Activated naive CD4-positive, alpha-beta T cell treated with anti-CD3 and anti-CD28 coated beads, Interleukin-2, amount 50 U/mL, for 24 hours (primary cell): Measurements from ENCODE around the gene CST7.
"Not testable (repeated sequence)": the region's sequence is repeated elsewhere in the genome, so short reads cannot be mapped to it uniquely, and the experiment has no call there.

Source experiments
- H3K27ac Mint-ChIP-seq: one replicate; pipeline ENCODE4 v1.8.0; 2021; ENCODE audit warnings: mild to moderate bottlenecking, mixed read lengths
- H3K27me3 Mint-ChIP-seq: one replicate; pipeline ENCODE4 v1.8.0; 2021; ENCODE audit warnings: mixed read lengths
- H3K36me3 Mint-ChIP-seq: one replicate; pipeline ENCODE4 v1.8.0; 2021; ENCODE audit warnings: mixed read lengths
- H3K4me1 Mint-ChIP-seq: one replicate; pipeline ENCODE4 v1.8.0; 2021; ENCODE audit warnings: mixed read lengths
- H3K4me3 Mint-ChIP-seq: one replicate; pipeline ENCODE4 v1.8.0; 2021; ENCODE audit warnings: mild to moderate bottlenecking, mixed read lengths
- H3K9me3 Mint-ChIP-seq: one replicate; pipeline ENCODE4 v1.8.0; 2021; ENCODE audit warnings: mixed read lengths

CST7 gene

DNA sequence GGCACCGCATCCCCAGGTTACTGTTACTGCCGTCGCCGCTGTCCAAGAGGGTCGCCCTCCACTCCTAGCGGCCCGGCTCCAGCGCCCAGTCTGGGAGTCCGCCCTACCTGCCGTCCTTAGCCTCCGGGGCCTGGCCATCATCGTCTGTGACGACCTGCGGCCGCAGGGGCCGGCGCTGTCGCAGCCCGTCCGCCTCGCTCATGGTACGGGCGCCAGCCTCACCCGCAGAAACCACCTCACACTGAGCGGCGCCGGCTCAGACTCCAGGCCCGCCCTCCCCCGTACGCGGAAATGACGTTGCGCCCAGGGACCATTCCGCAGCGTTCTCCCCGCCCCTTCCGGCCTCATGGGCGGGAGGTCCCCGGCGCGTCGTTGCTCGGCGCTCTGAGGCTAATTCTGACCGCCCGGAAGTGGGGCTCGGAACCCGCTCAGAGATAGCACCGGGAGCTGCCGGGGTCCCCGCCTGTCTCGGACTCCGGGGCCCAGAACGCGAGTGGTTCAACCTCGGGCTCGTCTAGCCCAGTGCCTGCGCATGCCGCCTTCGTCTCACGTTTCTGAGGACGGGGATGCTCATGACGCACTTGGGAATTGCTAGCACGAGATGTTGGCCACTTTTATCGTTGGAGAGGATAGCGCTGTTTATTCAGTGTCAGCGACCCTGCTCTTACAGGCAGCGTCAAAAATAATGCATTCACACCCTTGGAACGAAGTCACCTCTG is 43.6 kb downstream of the CST7 start, which contains the start of gene APMAP:
TSS of gene APMAP (minus strand) at position 265 of the 719 bp plus-strand sequence. CDS start at position 202, 63 bp downstream.
- H3K9me3 Mint-ChIP-seq = no peaks in the 10 kb centered on the region
- H3K36me3 Mint-ChIP-seq = peaks cover 3% of the 10 kb centered on the region
- peaks cover 58% of the 10 kb centered on the region for H3K4me1 Mint-ChIP-seq
- H3K27ac Mint-ChIP-seq = peak within 1 kb of the TSS; percentile 95
- H3K4me3 Mint-ChIP-seq = peak within 1 kb of the TSS; percentile 99
- no peaks in the 10 kb centered on the region for H3K27me3 Mint-ChIP-seq

DNA sequence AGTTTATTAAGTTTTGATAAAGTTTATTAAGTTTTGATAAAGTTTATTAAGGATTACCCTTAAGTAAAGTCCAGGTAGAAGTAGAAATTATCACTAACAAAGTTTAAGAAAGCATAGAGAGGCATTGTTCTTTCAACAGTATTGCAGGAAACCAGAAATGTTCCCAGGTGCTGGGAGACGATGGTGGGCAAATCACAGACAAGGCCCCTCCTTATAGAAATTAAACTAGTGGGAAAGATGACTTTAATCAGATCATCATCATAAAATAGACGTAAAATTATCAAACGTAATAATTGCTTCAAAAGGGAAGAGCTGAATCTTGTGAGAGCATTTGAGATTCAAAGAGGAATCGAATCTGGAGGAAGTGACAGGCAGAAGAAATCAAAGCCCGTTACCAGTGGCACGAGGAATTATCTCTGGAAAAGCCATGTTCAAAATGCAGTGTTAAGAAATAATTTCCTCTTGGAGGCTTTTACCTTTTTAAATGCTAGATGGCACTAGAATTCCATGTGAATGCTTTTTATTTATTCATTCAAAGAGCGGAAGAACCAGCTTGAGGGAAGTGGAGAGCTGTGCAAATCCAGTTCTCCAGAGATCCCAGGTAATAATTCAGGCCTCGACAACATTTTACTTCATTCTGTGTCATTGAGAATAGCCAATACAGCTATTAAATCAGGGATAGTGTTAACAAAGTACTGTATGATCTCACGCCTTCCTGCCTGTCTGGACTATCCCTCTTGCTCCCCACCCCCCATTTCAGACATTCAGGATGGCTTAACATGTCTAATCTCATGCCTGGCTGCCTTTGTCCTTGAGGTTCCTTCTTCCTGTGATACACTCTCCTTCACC is 44.5 kb downstream of the CST7 start:
- H3K9me3 Mint-ChIP-seq = no peaks in the 10 kb centered on the region
- peaks cover 3% of the 10 kb centered on the region for H3K36me3 Mint-ChIP-seq
- peak overlapping the region; percentile 99 for H3K4me3 Mint-ChIP-seq
- peaks cover 49% of the 10 kb centered on the region for H3K4me1 Mint-ChIP-seq
- no peaks in the 10 kb centered on the region for H3K27me3 Mint-ChIP-seq
- peak overlapping the region; percentile 95 for H3K27ac Mint-ChIP-seq

DNA sequence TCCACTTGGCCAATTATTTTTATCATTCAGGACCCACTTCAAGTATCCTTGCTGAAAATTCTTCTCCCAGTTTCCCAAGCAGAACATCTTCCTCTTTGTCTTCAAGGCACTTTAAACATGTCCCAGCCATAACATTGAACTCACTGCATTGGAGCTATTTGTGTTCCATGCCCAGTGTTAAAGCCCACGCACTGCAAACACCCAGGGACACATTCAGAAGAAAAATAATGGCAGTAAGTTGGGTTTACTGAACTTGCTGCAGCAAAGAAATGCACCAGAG is 45.1 kb downstream of the CST7 start:
- Mint-ChIP-seq H3K4me3 (peak overlapping the region; percentile 6), H3K4me1 (peaks cover 43% of the 10 kb centered on the region), H3K36me3 (peaks cover under 1% of the 10 kb centered on the region), H3K27ac (peak overlapping the region; percentile 30), H3K27me3 (no peaks in the 10 kb centered on the region), H3K9me3 (no peaks in the 10 kb centered on the region)

DNA sequence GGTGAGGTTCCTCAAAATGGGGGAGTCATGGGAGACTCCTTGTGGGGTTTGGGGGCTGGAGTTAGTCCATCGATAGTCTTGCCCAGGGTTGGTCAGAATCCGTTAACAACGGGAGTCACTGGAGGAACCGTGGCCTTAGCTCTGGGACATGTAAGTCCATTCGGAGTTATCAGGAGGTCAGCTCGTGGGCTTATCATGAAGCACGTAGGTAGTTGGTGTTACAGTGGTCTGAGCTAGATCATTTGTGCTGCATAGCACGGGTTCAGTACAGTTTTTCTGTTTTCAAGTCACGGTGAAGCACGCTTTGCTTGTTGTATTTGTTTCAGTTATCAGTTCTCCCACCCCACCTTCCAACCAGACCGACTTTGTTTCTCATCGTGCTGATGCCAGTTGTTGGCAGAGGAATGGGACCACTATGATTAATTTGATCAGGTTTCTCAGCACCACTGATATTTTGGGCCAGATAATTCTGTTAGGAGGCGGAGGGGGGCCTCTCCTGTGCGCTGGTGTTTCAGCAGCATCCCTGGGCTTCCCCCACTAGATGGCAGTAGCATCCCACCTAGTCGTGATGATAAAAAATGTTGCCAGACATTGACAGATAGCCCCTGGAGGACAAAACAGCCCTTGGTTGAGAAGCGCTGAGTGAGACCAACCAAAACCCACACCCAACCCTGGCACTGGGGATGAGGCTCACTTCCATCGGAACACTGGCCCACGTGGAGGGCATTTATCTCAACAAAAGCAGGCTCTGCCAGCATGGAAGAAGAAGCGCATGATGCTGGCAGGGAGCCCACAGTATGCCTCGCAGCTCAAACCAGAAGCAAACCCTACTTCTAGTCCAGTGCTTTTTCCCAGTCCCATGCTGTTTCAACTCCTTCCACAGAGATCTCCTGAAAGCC is 45.6 kb downstream of the CST7 start:
- H3K9me3 Mint-ChIP-seq = no peaks in the 10 kb centered on the region
- no peak overlapping the region for H3K4me3 Mint-ChIP-seq
- peaks cover 39% of the 10 kb centered on the region for H3K4me1 Mint-ChIP-seq
- no peak overlapping the region for H3K27ac Mint-ChIP-seq
- H3K27me3 Mint-ChIP-seq = no peaks in the 10 kb centered on the region
- no peaks in the 10 kb centered on the region for H3K36me3 Mint-ChIP-seq

DNA sequence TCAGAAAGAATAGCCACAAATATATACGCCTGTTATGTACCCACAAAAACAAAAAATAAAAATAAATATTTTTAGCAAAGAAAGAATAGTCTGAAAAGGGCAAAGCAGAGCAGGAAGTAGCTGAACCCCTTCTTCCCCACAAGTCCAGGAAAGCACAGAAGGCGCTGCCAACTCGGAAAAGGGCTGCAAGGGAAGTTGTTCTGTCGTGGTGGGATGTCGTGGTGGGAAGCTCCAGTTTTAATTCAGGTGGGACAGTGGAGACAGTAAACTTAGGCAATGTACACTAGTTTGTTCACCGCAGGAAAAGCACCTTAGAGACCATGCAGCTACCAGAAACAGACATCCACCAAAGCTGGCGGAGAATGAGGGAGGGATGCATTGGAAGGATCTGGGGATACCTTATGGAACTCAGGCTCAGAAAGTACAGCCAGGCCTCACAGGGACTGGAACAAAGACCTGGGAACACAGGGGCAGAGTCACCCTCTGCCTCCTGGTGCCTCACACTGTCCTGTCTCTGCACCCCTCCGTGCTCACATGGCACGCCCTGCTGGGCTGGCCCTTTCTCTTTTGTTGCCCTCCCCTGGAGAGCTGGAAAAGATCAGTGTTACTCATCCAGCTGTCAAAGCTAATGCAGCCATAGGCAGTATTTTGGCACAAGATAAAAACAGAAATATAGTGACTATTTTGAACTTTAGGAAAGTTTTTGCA is 46.8 kb downstream of the CST7 start:
- Mint-ChIP-seq H3K27me3 (no peaks in the 10 kb centered on the region), H3K36me3 (no peaks in the 10 kb centered on the region), H3K27ac (no peak overlapping the region), H3K9me3 (no peaks in the 10 kb centered on the region), H3K4me3 (no peak overlapping the region), H3K4me1 (peaks cover 37% of the 10 kb centered on the region)

DNA sequence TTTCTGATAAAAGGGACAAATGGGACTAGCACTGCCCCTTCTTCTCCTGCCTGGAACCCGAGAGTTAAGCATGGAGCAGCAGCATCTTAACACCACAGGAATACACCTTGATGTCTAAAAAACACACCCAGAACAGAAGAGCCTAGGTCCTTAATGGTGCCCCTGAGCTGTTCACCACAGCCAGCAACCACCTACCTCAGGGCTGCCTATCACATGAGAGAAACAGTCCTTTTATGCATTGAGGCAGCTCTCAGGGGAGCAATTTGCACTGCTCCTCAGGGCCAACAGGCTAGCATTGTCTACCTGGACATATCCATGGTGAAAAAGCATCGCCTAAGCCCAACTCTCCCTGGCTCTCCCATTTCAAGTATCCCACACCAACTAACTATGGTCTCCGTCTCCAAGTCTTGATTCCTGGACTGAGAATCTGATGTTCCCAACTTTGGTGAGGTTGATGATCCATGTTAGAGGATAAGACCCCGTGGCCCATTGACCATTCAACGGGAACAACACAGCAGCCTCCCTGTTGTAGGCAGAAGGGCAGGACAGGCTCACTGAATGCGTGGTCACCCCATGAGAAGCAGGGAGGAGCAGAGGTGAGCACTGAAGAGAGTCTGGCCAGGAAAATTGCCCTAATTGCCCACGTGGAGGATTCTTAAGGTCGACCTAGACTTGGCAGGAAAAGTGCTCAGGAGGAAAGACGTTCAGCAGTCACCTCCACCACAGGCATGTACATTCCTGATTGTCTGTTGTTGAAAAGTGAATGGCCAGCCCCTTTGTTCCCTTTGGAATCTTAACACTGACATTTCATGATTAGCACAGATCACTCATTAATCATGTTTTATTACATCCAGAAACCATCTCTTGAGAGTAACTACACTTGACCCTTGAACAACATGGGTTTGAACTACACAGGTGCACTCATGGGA is 47.6 kb downstream of the CST7 start:
- no peak overlapping the region for H3K4me3 Mint-ChIP-seq

DNA sequence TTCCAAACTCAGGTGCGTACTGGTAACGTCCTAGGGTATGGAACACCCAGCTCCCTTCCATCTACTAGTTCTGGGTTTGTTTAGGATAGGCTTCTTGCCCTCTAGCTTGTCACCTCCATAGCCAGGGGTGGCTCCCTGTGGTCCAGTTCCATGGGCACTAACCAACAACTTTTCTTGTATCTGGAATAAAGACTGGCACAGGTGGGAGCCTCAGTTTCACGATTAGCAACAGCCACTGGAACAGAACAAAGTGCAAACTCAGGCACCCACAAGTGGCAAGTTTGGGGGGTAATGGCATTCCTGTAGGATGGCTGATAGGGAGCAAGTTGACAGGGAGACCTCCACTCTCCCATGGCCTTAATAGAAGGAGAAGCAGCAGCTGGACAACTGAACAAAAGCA is 49.1 kb downstream of the CST7 start:
- Mint-ChIP-seq H3K4me1 (peaks cover 27% of the 10 kb centered on the region), H3K9me3 (peaks cover 6% of the 10 kb centered on the region), H3K36me3 (peaks cover 9% of the 10 kb centered on the region), H3K27ac (no peak overlapping the region), H3K27me3 (no peaks in the 10 kb centered on the region), H3K4me3 (no peak overlapping the region)

More for the DNA sequence above, 47.6 kb downstream of the CST7 start:
- H3K4me1 Mint-ChIP-seq = peaks cover 29% of the 10 kb centered on the region
- no peaks in the 10 kb centered on the region for H3K27me3 Mint-ChIP-seq
- H3K36me3 Mint-ChIP-seq = peaks cover under 1% of the 10 kb centered on the region
- H3K27ac Mint-ChIP-seq = no peak overlapping the region
- H3K9me3 Mint-ChIP-seq = no peaks in the 10 kb centered on the region

DNA sequence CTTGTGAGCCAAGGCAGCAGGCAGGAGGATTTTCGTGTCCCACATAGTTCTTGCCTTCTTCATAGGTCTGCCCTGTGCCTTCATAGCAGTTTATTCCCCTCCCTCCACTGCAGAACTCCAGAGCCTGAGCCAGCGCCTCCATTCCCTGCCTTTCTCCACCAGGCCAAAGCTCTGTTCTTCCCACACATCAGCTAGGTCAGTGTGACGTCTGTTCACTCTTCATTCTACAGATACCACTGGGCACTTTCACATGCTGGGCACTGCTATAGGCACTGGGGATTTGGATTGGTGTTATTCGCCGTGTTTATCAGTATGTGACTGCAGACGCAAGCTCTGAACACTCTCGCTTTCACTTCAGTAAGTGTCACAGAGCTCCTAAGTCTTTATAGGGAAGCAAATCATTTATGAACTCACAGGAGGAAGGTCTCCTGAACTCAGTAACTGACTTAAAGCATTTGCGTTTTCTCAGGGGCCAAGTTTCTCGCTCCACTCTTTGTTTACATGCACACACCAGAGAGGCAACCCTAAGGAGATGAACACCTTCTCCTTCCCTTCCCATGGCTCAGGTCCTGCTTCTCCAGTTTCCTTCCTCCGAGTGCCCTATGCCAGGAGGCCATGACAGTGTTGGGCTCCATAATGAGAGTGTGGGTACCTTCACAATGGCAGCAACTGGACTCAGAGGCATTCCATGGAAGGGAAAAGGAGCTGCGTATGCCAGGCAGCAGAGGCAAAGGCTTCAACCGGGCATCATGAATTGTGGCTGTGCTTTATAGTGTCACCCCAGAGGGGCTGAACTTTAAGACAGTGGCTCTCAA is 49.8 kb downstream of the CST7 start:
- H3K4me1 Mint-ChIP-seq = peaks cover 20% of the 10 kb centered on the region
- no peaks in the 10 kb centered on the region for H3K27me3 Mint-ChIP-seq
- H3K4me3 Mint-ChIP-seq = no peak overlapping the region
- peaks cover 12% of the 10 kb centered on the region for H3K36me3 Mint-ChIP-seq
- peaks cover 6% of the 10 kb centered on the region for H3K9me3 Mint-ChIP-seq
- H3K27ac Mint-ChIP-seq = no peak overlapping the region

DNA sequence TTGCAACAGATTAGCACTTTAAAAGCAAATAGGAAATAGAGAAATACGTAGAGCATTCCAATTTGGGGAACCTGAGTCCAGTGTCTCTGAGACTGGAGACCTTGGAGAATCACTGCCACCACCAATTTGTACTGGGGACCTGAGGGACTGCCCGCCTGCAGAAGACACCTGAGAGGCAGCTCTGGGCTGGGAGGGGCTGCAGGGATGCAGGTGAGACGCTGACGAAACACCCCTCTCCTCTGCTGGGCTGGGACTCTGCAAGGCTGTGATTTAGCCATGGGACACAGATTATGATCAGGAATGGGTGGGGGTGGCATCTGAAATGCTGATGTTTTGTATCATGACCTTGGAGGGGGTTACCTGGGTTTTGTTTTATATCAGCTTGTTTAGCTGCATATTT is 50.5 kb downstream of the CST7 start:
- Mint-ChIP-seq H3K4me1 (peaks cover 15% of the 10 kb centered on the region), H3K4me3 (no peak overlapping the region), H3K27me3 (no peaks in the 10 kb centered on the region), H3K36me3 (peaks cover 16% of the 10 kb centered on the region), H3K9me3 (peaks cover 6% of the 10 kb centered on the region), H3K27ac (no peak overlapping the region)

DNA sequence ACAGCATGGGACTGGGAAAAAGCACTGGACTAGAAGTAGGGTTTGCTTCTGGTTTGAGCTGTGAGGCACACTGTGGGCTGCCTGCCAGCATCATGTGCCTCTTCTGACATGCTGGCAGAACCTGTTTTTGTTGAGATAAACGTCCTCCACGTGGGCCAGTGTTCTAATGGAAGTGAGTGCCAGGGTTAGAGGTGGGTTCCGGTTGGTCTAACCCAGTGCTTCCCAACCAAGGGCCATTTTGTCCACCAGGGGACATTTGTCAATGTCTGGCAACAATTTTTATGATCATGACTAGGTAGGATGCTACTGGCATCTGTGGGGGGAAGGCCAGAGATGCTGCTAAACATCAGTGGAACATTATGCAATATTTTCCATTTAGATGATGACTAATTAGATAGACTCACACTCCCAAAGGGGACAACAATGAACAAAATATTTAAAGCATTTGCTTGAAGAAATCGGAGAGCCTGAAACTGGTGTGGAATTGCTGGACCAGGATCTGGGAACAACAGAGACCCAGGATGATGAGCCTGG is 51.3 kb downstream of the CST7 start:
- Mint-ChIP-seq H3K27me3 (no peaks in the 10 kb centered on the region), H3K4me1 (peaks cover 8% of the 10 kb centered on the region), H3K9me3 (peaks cover 6% of the 10 kb centered on the region), H3K27ac (peak overlapping the region; percentile 77), H3K36me3 (peaks cover 16% of the 10 kb centered on the region), H3K4me3 (peak overlapping the region; percentile 5)

DNA sequence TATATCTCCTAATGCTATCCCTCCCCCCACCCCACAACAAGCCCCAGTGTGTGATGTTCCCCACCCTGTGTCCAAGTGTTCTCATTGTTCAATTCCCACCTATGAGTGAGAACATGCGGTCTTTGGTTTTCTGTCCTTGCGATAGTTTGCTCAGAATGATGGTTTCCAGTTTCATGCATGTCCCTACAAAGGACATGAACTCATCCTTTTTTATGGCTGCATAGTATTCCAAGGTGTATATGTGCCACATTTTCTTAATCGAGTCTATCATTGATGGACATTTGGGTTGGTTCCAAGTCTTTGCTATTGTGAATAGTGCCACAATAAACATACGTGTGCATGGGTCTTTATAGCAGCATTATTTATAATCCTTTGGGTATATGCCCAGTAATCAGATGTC is 52.3 kb downstream of the CST7 start:
- not testable (repeated sequence) for H3K4me3 Mint-ChIP-seq, H3K9me3 Mint-ChIP-seq, H3K27me3 Mint-ChIP-seq, H3K4me1 Mint-ChIP-seq, H3K27ac Mint-ChIP-seq
- H3K36me3 Mint-ChIP-seq = peaks cover 20% of the 10 kb centered on the region

DNA sequence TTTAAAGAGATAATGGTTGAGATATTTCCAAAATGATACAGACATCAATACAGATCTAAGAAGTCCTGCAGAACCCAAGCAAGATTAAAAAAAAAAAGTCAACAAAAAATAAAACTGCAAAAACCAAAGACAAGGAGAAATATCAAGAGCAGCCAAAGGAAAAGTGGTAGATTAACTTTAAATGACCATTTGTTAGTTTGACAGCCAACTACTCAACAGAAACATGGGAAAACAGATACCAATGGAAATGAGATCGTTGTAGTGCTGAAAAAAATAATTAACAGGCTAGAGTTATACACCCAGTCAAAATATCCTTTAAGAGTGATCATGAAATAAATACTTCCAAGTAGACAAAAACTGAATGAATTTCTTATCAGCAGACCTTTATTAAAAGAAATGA is 53.9 kb downstream of the CST7 start:
- Mint-ChIP-seq H3K4me1 (peaks cover 8% of the 10 kb centered on the region), H3K27me3 (no peaks in the 10 kb centered on the region), H3K9me3 (peaks cover 6% of the 10 kb centered on the region), H3K36me3 (peaks cover 26% of the 10 kb centered on the region), H3K4me3 (no peak overlapping the region), H3K27ac (no peak overlapping the region)

DNA sequence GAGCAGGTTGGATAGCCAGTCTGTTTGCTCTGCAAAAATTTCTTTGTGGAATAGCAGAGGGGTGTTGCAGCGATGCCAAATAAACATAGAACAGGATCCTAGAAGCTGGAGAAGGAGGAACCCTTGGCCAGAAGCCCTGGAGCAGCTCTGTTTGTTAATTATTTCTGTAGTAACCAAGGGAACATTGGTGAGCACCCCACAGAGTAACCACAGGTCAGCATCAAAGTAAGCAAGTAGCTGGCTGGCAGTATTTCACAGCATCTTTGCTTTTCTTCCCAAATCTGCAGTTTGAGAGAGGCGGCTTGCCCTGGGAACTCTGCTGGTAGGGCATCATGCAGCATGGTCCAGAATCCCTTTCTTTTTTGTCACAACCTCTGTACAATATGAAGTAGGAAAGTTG is 56.2 kb downstream of the CST7 start:
- peaks cover 30% of the 10 kb centered on the region for H3K36me3 Mint-ChIP-seq
- H3K27me3 Mint-ChIP-seq = no peaks in the 10 kb centered on the region
- peaks cover 5% of the 10 kb centered on the region for H3K4me1 Mint-ChIP-seq
- H3K4me3 Mint-ChIP-seq = no peak overlapping the region
- H3K27ac Mint-ChIP-seq = no peak overlapping the region
- peaks cover 6% of the 10 kb centered on the region for H3K9me3 Mint-ChIP-seq
